ENCODE results near the gene ELMO3. TPM values are rescaled to one million over a fixed set of nuclear protein-coding genes. Genes with fewer than 3 reads are reported as not detected.

Gene ELMO3
- total RNA-seq, 1 experiment from 2014 or later, result 45.8 TPM

DNA sequence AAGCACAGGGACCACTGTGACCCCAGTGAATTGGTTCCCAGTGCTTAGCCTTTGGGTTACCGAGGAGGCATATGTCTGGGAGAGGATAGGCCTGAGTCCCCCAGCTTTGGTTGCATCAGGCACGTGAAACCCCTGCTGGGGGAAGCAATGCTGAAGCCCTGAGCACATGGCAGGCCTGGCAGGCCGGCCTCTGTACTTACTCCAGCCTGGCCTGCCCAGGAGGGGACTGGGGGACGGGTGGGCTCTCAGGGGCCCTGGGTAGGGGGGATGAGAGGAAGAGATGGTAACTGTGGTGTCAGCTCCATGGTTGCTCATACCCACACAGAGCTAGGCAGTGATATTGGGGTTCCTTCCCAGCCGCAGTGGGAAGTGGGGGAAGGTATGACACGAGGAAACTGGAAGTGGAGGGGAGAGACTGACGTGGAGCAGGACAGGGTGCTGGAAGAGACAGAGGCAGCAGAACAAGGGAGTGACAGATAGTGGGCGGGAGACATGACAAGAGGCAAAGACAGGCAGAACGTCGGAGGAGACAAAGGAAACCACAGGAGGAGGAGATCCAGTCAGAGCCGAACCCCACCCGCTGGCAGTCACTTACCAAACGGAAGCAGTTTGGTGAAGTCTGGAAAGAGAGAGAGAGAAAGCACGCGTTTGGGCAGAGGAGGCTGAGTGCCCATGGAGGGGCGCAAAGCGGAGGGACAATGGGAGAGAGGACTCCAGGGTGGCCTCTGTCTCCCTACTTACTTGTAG is 37.1 kb downstream of the ELMO3 start:
- BruUV-seq (replicated peaks), result no TSS peak
- H3K4me1 ChIP-seq (ENCODE audit: control insufficient read depth in 1 of 2, insufficient read depth in 2 of 2, low read length in 2 of 2), result peaks cover 7 to 25% of the 10 kb centered on the region in 2 experiments
- ChIA-PET POLR2A (interaction anchor here (0.7 to 1.1 kb wide), 4 partner anchors 8 to 13 kb away, joined by 3 to 13 read pairs (median 4); partner anchors contain the start of genes FHOD1, SLC9A5 and TMEM208), CTCF (interaction anchor here (0.7 to 2.2 kb wide), 4 partner anchors 8 to 38 kb away, joined by 3 to 9 read pairs (median 6); partner anchors contain the start of gene TMEM208), RAD21 (ENCODE audit: low non-redundant PET in 1 of 2, low total read pairs in 2 of 2, uncharacterized antibody in 2 of 2, unreplicated experiment in 2 of 2) (no interaction called here)
- no peaks in the 10 kb centered on the region for H4K20me1 ChIP-seq (ENCODE audit: insufficient read depth)
- TF ChIP-seq ELF1 (IDR thresholded peaks at IDR 0.05; ENCODE audit: borderline replicate concordance, low read depth), result no peak
- TF ChIP-seq SP1 (IDR thresholded peaks at IDR 0.05; ENCODE audit: low read depth), result no peak
- no peak for TF ChIP-seq FOSL1 (IDR thresholded peaks at IDR 0.05; ENCODE audit: low read depth)
- TF ChIP-seq RAD21 (IDR thresholded peaks at IDR 0.05; ENCODE audit: low read depth), result no peak
- no peak for TF ChIP-seq CBX3 (IDR thresholded peaks at IDR 0.05; ENCODE audit: low read depth)
- TF ChIP-seq EGR1 (IDR thresholded peaks at IDR 0.05; ENCODE audit: low read depth), result no peak
- TF ChIP-seq, protein P1, sequence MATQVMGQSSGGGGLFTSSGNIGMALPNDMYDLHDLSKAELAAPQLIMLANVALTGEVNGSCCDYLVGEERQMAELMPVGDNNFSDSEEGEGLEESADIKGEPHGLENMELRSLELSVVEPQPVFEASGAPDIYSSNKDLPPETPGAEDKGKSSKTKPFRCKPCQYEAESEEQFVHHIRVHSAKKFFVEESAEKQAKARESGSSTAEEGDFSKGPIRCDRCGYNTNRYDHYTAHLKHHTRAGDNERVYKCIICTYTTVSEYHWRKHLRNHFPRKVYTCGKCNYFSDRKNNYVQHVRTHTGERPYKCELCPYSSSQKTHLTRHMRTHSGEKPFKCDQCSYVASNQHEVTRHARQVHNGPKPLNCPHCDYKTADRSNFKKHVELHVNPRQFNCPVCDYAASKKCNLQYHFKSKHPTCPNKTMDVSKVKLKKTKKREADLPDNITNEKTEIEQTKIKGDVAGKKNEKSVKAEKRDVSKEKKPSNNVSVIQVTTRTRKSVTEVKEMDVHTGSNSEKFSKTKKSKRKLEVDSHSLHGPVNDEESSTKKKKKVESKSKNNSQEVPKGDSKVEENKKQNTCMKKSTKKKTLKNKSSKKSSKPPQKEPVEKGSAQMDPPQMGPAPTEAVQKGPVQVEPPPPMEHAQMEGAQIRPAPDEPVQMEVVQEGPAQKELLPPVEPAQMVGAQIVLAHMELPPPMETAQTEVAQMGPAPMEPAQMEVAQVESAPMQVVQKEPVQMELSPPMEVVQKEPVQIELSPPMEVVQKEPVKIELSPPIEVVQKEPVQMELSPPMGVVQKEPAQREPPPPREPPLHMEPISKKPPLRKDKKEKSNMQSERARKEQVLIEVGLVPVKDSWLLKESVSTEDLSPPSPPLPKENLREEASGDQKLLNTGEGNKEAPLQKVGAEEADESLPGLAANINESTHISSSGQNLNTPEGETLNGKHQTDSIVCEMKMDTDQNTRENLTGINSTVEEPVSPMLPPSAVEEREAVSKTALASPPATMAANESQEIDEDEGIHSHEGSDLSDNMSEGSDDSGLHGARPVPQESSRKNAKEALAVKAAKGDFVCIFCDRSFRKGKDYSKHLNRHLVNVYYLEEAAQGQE (IDR thresholded peaks at IDR 0.05; ENCODE audit: low read depth), result no peak
- no peak for TF ChIP-seq POLR2AphosphoS5 (IDR thresholded peaks at IDR 0.05; ENCODE audit: low read depth, low read length)
- TF ChIP-seq ZFX (IDR thresholded peaks at IDR 0.05), result no peak
- TF ChIP-seq EZH2phosphoT487 (IDR thresholded peaks at IDR 0.05; ENCODE audit: borderline replicate concordance), result no peak
- no peak for TF ChIP-seq YY1 (IDR thresholded peaks at IDR 0.05; ENCODE audit: extremely low read depth, insufficient replicate concordance, low read depth, low read length)
- TF ChIP-seq, protein P2, sequence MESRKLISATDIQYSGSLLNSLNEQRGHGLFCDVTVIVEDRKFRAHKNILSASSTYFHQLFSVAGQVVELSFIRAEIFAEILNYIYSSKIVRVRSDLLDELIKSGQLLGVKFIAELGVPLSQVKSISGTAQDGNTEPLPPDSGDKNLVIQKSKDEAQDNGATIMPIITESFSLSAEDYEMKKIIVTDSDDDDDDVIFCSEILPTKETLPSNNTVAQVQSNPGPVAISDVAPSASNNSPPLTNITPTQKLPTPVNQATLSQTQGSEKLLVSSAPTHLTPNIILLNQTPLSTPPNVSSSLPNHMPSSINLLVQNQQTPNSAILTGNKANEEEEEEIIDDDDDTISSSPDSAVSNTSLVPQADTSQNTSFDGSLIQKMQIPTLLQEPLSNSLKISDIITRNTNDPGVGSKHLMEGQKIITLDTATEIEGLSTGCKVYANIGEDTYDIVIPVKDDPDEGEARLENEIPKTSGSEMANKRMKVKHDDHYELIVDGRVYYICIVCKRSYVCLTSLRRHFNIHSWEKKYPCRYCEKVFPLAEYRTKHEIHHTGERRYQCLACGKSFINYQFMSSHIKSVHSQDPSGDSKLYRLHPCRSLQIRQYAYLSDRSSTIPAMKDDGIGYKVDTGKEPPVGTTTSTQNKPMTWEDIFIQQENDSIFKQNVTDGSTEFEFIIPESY (IDR thresholded peaks at IDR 0.05; ENCODE audit: extremely low read depth, insufficient replicate concordance, low read length), result no peak
- TF ChIP-seq TCF7L2 (IDR thresholded peaks at IDR 0.05; ENCODE audit: borderline replicate concordance, extremely low read depth, insufficient read depth, insufficient read length), result no peak
- TF ChIP-seq, protein P3, sequence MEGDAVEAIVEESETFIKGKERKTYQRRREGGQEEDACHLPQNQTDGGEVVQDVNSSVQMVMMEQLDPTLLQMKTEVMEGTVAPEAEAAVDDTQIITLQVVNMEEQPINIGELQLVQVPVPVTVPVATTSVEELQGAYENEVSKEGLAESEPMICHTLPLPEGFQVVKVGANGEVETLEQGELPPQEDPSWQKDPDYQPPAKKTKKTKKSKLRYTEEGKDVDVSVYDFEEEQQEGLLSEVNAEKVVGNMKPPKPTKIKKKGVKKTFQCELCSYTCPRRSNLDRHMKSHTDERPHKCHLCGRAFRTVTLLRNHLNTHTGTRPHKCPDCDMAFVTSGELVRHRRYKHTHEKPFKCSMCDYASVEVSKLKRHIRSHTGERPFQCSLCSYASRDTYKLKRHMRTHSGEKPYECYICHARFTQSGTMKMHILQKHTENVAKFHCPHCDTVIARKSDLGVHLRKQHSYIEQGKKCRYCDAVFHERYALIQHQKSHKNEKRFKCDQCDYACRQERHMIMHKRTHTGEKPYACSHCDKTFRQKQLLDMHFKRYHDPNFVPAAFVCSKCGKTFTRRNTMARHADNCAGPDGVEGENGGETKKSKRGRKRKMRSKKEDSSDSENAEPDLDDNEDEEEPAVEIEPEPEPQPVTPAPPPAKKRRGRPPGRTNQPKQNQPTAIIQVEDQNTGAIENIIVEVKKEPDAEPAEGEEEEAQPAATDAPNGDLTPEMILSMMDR (IDR thresholded peaks at IDR 0.05 in 2 of 3, conservative IDR thresholded peaks at IDR 0.05 in 1 of 3; ENCODE audit: borderline replicate concordance in 1 of 3, insufficient read depth in 1 of 3, low read depth in 2 of 3, low read length in 2 of 3), result no peak
- TF ChIP-seq, protein P4, sequence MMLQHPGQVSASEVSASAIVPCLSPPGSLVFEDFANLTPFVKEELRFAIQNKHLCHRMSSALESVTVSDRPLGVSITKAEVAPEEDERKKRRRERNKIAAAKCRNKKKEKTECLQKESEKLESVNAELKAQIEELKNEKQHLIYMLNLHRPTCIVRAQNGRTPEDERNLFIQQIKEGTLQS (IDR thresholded peaks at IDR 0.05), result no peak
- TF ChIP-seq EZH2 (IDR thresholded peaks at IDR 0.05), result no peak
- TF ChIP-seq ZNF274 (IDR thresholded peaks at IDR 0.05; ENCODE audit: low read depth, low read length), result no peak
- peaks cover 33 to 57% of the 10 kb centered on the region in 2 experiments for H3K36me3 ChIP-seq (ENCODE audit: control insufficient read depth in 1 of 2, insufficient read depth in 2 of 2, low read length in 2 of 2)
- no peak overlapping the region for H2AFZ ChIP-seq (ENCODE audit: low read depth, low read length, poor library complexity, severe bottlenecking)
- peak overlapping the region; percentile 39; the same call in 1 of the 2 replicates for H3K27ac ChIP-seq (ENCODE audit: low read depth, low read length)
- ATAC-seq (no peak), DNase-seq (ENCODE audit: low read depth, low spot score) (no peak)
- peaks cover 29% of the 10 kb centered on the region for H3K79me2 ChIP-seq (ENCODE audit: insufficient read depth, low read length)
- no peaks in the 10 kb centered on the region for H3K9me3 ChIP-seq (ENCODE audit: control insufficient read depth in 1 of 2, insufficient read depth in 1 of 2, low read depth in 1 of 2, low read length in 2 of 2)
- H3K9me2 ChIP-seq (ENCODE audit: insufficient read depth), result no peaks in the 10 kb centered on the region
- no peak overlapping the region for H3K4me3 ChIP-seq (replicated peaks in 1 of 2; ENCODE audit: low read depth in 1 of 2, low read length in 2 of 2)
- H3K4me2 ChIP-seq (ENCODE audit: low read length), result no peak overlapping the region
- H3K9ac ChIP-seq (ENCODE audit: low read length), result no peak overlapping the region
- H3K27me3 ChIP-seq (ENCODE audit: insufficient read depth, low read length), result no peaks in the 10 kb centered on the region
- intact Hi-C loops (cut with micrococcal nuclease), result no loop called here

All from HCT116 (cell line).